ENCODE measurements around the gene NR6A1. TPM values are rescaled to one million over a fixed set of nuclear protein-coding genes. Genes with fewer than 3 reads are reported as not detected.

NR6A1 gene
- total and polyA plus RNA-seq, 2 of the 13 experiments (the other 11 are each of a cell fraction or from before 2014, with no cell fraction given), result 28.1 to 31.5 TPM

GRCh38 chr9:124818431-124819281, 47.5 kb upstream of the NR6A1 start (continued):
- TF ChIP-seq, protein P1, sequence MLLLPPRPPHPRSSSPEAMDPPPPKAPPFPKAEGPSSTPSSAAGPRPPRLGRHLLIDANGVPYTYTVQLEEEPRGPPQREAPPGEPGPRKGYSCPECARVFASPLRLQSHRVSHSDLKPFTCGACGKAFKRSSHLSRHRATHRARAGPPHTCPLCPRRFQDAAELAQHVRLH (CRISPR knock-in tag; IDR thresholded peaks at IDR 0.05; ENCODE audit: borderline replicate concordance, low read depth), result 0 out of 2 replicates have a peak, but pooled peaks have one; percentile 35
- TF ChIP-seq JUN (CRISPR knock-in tag; IDR thresholded peaks at IDR 0.05) (0 out of 2 replicates have a peak, but pooled peaks have one; percentile 15), ATM (IDR thresholded peaks at IDR 0.05; ENCODE audit: borderline replicate concordance) (no peak), ZNF747 (CRISPR knock-in tag; IDR thresholded peaks at IDR 0.05; ENCODE audit: borderline replicate concordance) (no peak), KAT7 (CRISPR knock-in tag; IDR thresholded peaks at IDR 0.05; ENCODE audit: borderline replicate concordance) (no peak), ZNF841 (CRISPR knock-in tag; IDR thresholded peaks at IDR 0.05; ENCODE audit: borderline replicate concordance) (no peak), PHF21A (CRISPR knock-in tag; IDR thresholded peaks at IDR 0.05) (peak; percentile 64), SOX5 (CRISPR knock-in tag; IDR thresholded peaks at IDR 0.05; ENCODE audit: borderline replicate concordance) (peak; percentile 34; the same call in 1 of the 2 replicates), PPARG (CRISPR knock-in tag; conservative IDR thresholded peaks at IDR 0.05) (peak; percentile 12; the same call in 1 of the 2 replicates), MBNL3 (CRISPR knock-in tag; conservative IDR thresholded peaks at IDR 0.05) (no peak), MIER2 (CRISPR knock-in tag; IDR thresholded peaks at IDR 0.05) (0 out of 2 replicates have a peak, but pooled peaks have one; percentile 11), TOPORS (CRISPR knock-in tag; IDR thresholded peaks at IDR 0.05) (no peak), ZNF777 (CRISPR knock-in tag; IDR thresholded peaks at IDR 0.05) (0 out of 2 replicates have a peak, but pooled peaks have one; percentile 34), CBX2 (IDR thresholded peaks at IDR 0.05; ENCODE audit: low read depth, low read length) (no peak), CBX2 (CRISPR knock-in tag; IDR thresholded peaks at IDR 0.05; ENCODE audit: low read depth) (no peak), ZNF605 (CRISPR knock-in tag; IDR thresholded peaks at IDR 0.05) (peak; percentile 50; the same call in 1 of the 2 replicates), YY1 (IDR thresholded peaks at IDR 0.05; ENCODE audit: insufficient read depth, insufficient replicate concordance, low read depth, low read length) (peak; percentile 14), SNRNP70 (IDR thresholded peaks at IDR 0.05; ENCODE audit: low read depth, low read length) (no peak), MTERF4 (CRISPR knock-in tag; IDR thresholded peaks at IDR 0.05) (no peak), ZNF83 (CRISPR knock-in tag; IDR thresholded peaks at IDR 0.05; ENCODE audit: borderline replicate concordance) (no peak), RNF2 (conservative IDR thresholded peaks at IDR 0.05; ENCODE audit: low read depth) (peak; percentile 60; the same call in 1 of the 2 replicates)
- TF ChIP-seq, protein P2, sequence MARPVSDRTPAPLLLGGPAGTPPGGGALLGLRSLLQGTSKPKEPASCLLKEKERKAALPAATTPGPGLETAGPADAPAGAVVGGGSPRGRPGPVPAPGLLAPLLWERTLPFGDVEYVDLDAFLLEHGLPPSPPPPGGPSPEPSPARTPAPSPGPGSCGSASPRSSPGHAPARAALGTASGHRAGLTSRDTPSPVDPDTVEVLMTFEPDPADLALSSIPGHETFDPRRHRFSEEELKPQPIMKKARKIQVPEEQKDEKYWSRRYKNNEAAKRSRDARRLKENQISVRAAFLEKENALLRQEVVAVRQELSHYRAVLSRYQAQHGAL (CRISPR knock-in tag; IDR thresholded peaks at IDR 0.05; ENCODE audit: not compliant biosample characterization), result peak; percentile 39
- TF ChIP-seq, protein P3, sequence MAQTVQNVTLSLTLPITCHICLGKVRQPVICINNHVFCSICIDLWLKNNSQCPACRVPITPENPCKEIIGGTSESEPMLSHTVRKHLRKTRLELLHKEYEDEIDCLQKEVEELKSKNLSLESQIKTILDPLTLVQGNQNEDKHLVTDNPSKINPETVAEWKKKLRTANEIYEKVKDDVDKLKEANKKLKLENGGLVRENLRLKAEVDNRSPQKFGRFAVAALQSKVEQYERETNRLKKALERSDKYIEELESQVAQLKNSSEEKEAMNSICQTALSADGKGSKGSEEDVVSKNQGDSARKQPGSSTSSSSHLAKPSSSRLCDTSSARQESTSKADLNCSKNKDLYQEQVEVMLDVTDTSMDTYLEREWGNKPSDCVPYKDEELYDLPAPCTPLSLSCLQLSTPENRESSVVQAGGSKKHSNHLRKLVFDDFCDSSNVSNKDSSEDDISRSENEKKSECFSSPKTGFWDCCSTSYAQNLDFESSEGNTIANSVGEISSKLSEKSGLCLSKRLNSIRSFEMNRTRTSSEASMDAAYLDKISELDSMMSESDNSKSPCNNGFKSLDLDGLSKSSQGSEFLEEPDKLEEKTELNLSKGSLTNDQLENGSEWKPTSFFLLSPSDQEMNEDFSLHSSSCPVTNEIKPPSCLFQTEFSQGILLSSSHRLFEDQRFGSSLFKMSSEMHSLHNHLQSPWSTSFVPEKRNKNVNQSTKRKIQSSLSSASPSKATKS (CRISPR knock-in tag; IDR thresholded peaks at IDR 0.05), result no peak
